Suprapubic skin (tissue), 4 donors: ENCODE data around the gene EPHA8. TPM values are rescaled to one million over a fixed set of nuclear protein-coding genes. Genes with fewer than 3 reads are reported as not detected.

Experiments
- DNase-seq, 2 donors: peaks; one replicate each; pipeline ENCODE4 v3.0.0-alpha.2; 2019; ENCODE audit warnings: low spot score in 2 of 2
- H3K27ac ChIP-seq: fragments of 200-600 bp; sonication (generic); one replicate; pipeline ENCODE4 v1.5.1; 2019
- H3K27me3 ChIP-seq: fragments of 200-600 bp; sonication (generic); one replicate; pipeline ENCODE4 v1.5.1; 2019
- H3K36me3 ChIP-seq: fragments of 200-600 bp; sonication (generic); one replicate; pipeline ENCODE4 v1.5.1; 2019
- H3K4me1 ChIP-seq: fragments of 200-600 bp; sonication (generic); one replicate; pipeline ENCODE4 v1.5.1; 2019
- H3K4me3 ChIP-seq: fragments of 200-600 bp; sonication (generic); one replicate; pipeline ENCODE4 v1.5.1; 2019; ENCODE audit warnings: mild to moderate bottlenecking
- H3K9me3 ChIP-seq: fragments of 200-600 bp; sonication (generic); one replicate; pipeline ENCODE4 v1.5.1; 2019
- CTCF ChIP-seq, 2 donors: fragments of 200-600 bp in 1 of 2; fragments of 450-650 bp in 1 of 2; sonication (generic) in 1 of 2; IDR thresholded peaks; one replicate each; pipeline ENCODE4 v1.5.1; 2016 to 2019; ENCODE audit warnings: antibody characterized with exemption in 2 of 2, mild to moderate bottlenecking in 1 of 2, moderate library complexity in 1 of 2
- EP300 ChIP-seq: sonication (generic); formaldehyde crosslinking; IDR thresholded peaks from one replicate; pipeline ENCODE4 v1.6.1; 2017; ENCODE audit warnings: antibody characterized with exemption
- POLR2A ChIP-seq, 2 donors: fragments of 450-650 bp; IDR thresholded peaks; one replicate each; pipeline ENCODE4 v1.6.1; 2017; ENCODE audit warnings: antibody characterized with exemption in 2 of 2, mild to moderate bottlenecking in 2 of 2, moderate library complexity in 2 of 2
- POLR2AphosphoS5 ChIP-seq, 3 donors: sonication (generic); formaldehyde crosslinking; IDR thresholded peaks; one replicate each; pipeline ENCODE4 v1.6.1; 2017; ENCODE audit warnings: antibody characterized with exemption in 3 of 3
- WGBS: methylation state at CpG from one replicate; pipeline ENCODE4 v1.1.5; 2018; 5-methylcytosine and 5-hydroxymethylcytosine counted together
- total RNA-seq, 4 donors: library from RNA; depleted of rRNA; stranded (reverse); fragments of >200 nt; gene quantifications; one replicate each; pipeline ENCODE4 v1.1.0, GENCODE V29; 2016

Gene EPHA8
- total RNA-seq, 4 donors from 2014 or later = 0.34 to 0.64 TPM; not detected in 2

GRCh38 chr1:22608361-22608760 lies 45.1 kb downstream of the EPHA8 start:
- no peak for DNase-seq
- no peaks in the 10 kb centered on the region for H3K4me1 ChIP-seq
- no peak overlapping the region for H3K4me3 ChIP-seq
- H3K27ac ChIP-seq = no peak overlapping the region
- WGBS = 79% methylated on average over 3 of the region's 3 CpGs
- peaks cover 90% of the 10 kb centered on the region for H3K27me3 ChIP-seq
- H3K36me3 ChIP-seq = no peaks in the 10 kb centered on the region
- TF ChIP-seq POLR2AphosphoS5 (IDR thresholded peaks at IDR 0.05) (no peak), POLR2A (IDR thresholded peaks at IDR 0.05) (no peak), EP300 (no peak), CTCF (IDR thresholded peaks at IDR 0.05) (no peak)
- H3K9me3 ChIP-seq = no peaks in the 10 kb centered on the region

GRCh38 chr1:22609291-22609690 lies 46.0 kb downstream of the EPHA8 start:
- TF ChIP-seq POLR2A (IDR thresholded peaks at IDR 0.05) = no peak
- TF ChIP-seq POLR2AphosphoS5 (IDR thresholded peaks at IDR 0.05) = no peak
- no peak for TF ChIP-seq EP300
- no peak for TF ChIP-seq CTCF (IDR thresholded peaks at IDR 0.05)
- no peak overlapping the region for H3K27ac ChIP-seq
- no peak for DNase-seq
- peaks cover 90% of the 10 kb centered on the region for H3K27me3 ChIP-seq
- no peaks in the 10 kb centered on the region for H3K9me3 ChIP-seq
- no peaks in the 10 kb centered on the region for H3K36me3 ChIP-seq
- WGBS = 18% methylated on average over 5 of the region's 6 CpGs
- no peak overlapping the region for H3K4me3 ChIP-seq
- H3K4me1 ChIP-seq = no peaks in the 10 kb centered on the region

GRCh38 chr1:22611530-22611947 lies 48.2 kb downstream of the EPHA8 start:
- DNase-seq = no peak
- Histone ChIP-seq H3K9me3 (no peaks in the 10 kb centered on the region), H3K4me3 (no peak overlapping the region), H3K27ac (no peak overlapping the region), H3K4me1 (no peaks in the 10 kb centered on the region), H3K36me3 (no peaks in the 10 kb centered on the region), H3K27me3 (peaks cover 91% of the 10 kb centered on the region)
- TF ChIP-seq CTCF (IDR thresholded peaks at IDR 0.05) = no peak
- TF ChIP-seq POLR2AphosphoS5 (IDR thresholded peaks at IDR 0.05) = no peak
- no peak for TF ChIP-seq POLR2A (IDR thresholded peaks at IDR 0.05)
- no peak for TF ChIP-seq EP300
- WGBS = no CpG with 5 or more reads among the region's 7 CpGs

- H3K27me3 ChIP-seq = peaks cover 94% of the 10 kb centered on the region
- no peaks in the 10 kb centered on the region for H3K36me3 ChIP-seq
- DNase-seq = no peak
- H3K9me3 ChIP-seq = no peaks in the 10 kb centered on the region
- 43% methylated on average over 11 of the region's 12 CpGs for WGBS
- H3K4me1 ChIP-seq = no peaks in the 10 kb centered on the region
- no peak overlapping the region for H3K27ac ChIP-seq
- no peak overlapping the region for H3K4me3 ChIP-seq
- TF ChIP-seq EP300 (no peak), POLR2A (IDR thresholded peaks at IDR 0.05) (no peak), CTCF (IDR thresholded peaks at IDR 0.05) (no peak), POLR2AphosphoS5 (IDR thresholded peaks at IDR 0.05) (no peak)
These were observed 49.6 kb downstream of the EPHA8 start for GRCh38 chr1:22612671-22613571.

- Histone ChIP-seq H3K27me3 (peaks cover 94% of the 10 kb centered on the region), H3K9me3 (no peaks in the 10 kb centered on the region), H3K4me1 (no peaks in the 10 kb centered on the region), H3K4me3 (no peak overlapping the region), H3K27ac (no peak overlapping the region), H3K36me3 (no peaks in the 10 kb centered on the region)
- TF ChIP-seq POLR2AphosphoS5 (IDR thresholded peaks at IDR 0.05) = no peak
- TF ChIP-seq EP300 = no peak
- TF ChIP-seq CTCF (IDR thresholded peaks at IDR 0.05) = no peak
- TF ChIP-seq POLR2A (IDR thresholded peaks at IDR 0.05) = no peak
- WGBS = 80% methylated on average over 1 of the region's 5 CpGs
- DNase-seq = no peak
These were observed 50.3 kb downstream of the EPHA8 start for GRCh38 chr1:22613572-22613918.
